Testis (tissue), 3 donors: ENCODE data around the gene SLC6A12. TPM values are rescaled to one million over a fixed set of nuclear protein-coding genes. Genes with fewer than 3 reads are reported as not detected.

Experiments used
- DNase-seq: peaks from one replicate; pipeline ENCODE4 v3.0.0-alpha.2; 2019
- H3K27ac ChIP-seq, 2 donors: fragments of 200-600 bp; sonication (generic); one replicate each; pipeline ENCODE4 v1.5.1; 2019
- H3K27me3 ChIP-seq: fragments of 200-600 bp; sonication (generic); one replicate; pipeline ENCODE4 v1.5.1; 2019
- H3K36me3 ChIP-seq: fragments of 200-600 bp; sonication (generic); one replicate; pipeline ENCODE4 v1.5.1; 2017; ENCODE audit warnings: low read depth; ENCODE audit errors: missing control alignments
- H3K4me1 ChIP-seq: fragments of 200-600 bp; sonication (generic); one replicate; pipeline ENCODE4 v1.5.1; 2019
- H3K4me3 ChIP-seq, 2 donors: fragments of 200-600 bp; sonication (generic); one replicate each; pipeline ENCODE4 v1.5.1; 2017 to 2019
- H3K9me3 ChIP-seq: fragments of 200-600 bp; sonication (generic); one replicate; pipeline ENCODE4 v1.5.1; 2017
- CTCF ChIP-seq, 3 experiments: fragments of 450-650 bp in 2 of 3; fragments of 200-600 bp in 1 of 3; sonication (generic) in 1 of 3; IDR thresholded peaks; one replicate each; pipeline ENCODE4 v1.5.1; 2016 to 2019; ENCODE audit warnings: antibody characterized with exemption in 3 of 3, mild to moderate bottlenecking in 2 of 3, moderate library complexity in 1 of 3
- POLR2A ChIP-seq: fragments of 450-650 bp; IDR thresholded peaks from one replicate; pipeline ENCODE4 v1.6.1; 2017; ENCODE audit warnings: antibody characterized with exemption, mild to moderate bottlenecking, moderate library complexity
- WGBS, 2 donors: methylation state at CpG; one replicate each; pipeline ENCODE4 v1.1.5; 2018; 5-methylcytosine and 5-hydroxymethylcytosine counted together
- intact Hi-C: fragments of 100-400 bp; cut with DNase I; formaldehyde crosslinking; loops from one replicate; pipeline ENCODE4 v1.15.1; 2023; ENCODE audit warnings: low total_unique reads
- polyA plus RNA-seq: library from polyadenylated mRNA; stranded (reverse); fragments of 350-450 nt; fragmentation: Illumina TruSeq; extraction: RNeasy Lipid Tissue Mini Kit (QIAGEN cat#74804); gene quantifications from one replicate; pipeline ENCODE4 v1.2.3, GENCODE V29; 2014; ENCODE audit warnings: low read depth, low replicate concordance; ENCODE audit not compliant: insufficient read depth
- total RNA-seq, 2 donors: library from RNA; depleted of rRNA; stranded (reverse); fragments of >200 nt; gene quantifications; one replicate each; pipeline ENCODE4 v1.2.3, GENCODE V29; 2016

The SLC6A12 gene
- total and polyA plus RNA-seq, 3 donors from 2014 or later, result 3.8 to 12.5 (median 6.4) TPM

GRCh38 chr12:144650-145284 is 69.2 kb downstream of the SLC6A12 start:
- no peak overlapping the region for H3K27ac ChIP-seq
- H3K36me3 ChIP-seq, result no peaks in the 10 kb centered on the region
- H3K4me3 ChIP-seq, result no peak overlapping the region
- DNase-seq, result no peak
- intact Hi-C loops, result no loop called here
- no peaks in the 10 kb centered on the region for H3K9me3 ChIP-seq
- TF ChIP-seq CTCF (IDR thresholded peaks at IDR 0.05) (no peak), POLR2A (no peak)
- H3K27me3 ChIP-seq, result no peaks in the 10 kb centered on the region
- no peaks in the 10 kb centered on the region for H3K4me1 ChIP-seq
- 74 to 89% methylated on average over 5 of the region's 5 CpGs for WGBS, 2 donors

- H3K9me3 ChIP-seq, result no peaks in the 10 kb centered on the region
- no peaks in the 10 kb centered on the region for H3K27me3 ChIP-seq
- H3K36me3 ChIP-seq, result no peaks in the 10 kb centered on the region
- no peaks in the 10 kb centered on the region for H3K4me1 ChIP-seq
- no peak for DNase-seq
- H3K4me3 ChIP-seq, result no peak overlapping the region
- intact Hi-C loops, result no loop called here
- TF ChIP-seq POLR2A, result no peak
- WGBS, 2 donors, result 81 to 85% methylated on average over 19 of the region's 19 CpGs
- no peak overlapping the region for H3K27ac ChIP-seq
Measured at GRCh38 chr12:143964-144649, 69.8 kb downstream of the SLC6A12 start.

- TF ChIP-seq CTCF (IDR thresholded peaks at IDR 0.05) (no peak), POLR2A (no peak)
- Histone ChIP-seq H3K27ac (no peak overlapping the region), H3K27me3 (no peaks in the 10 kb centered on the region), H3K36me3 (no peaks in the 10 kb centered on the region), H3K4me1 (peaks cover 3% of the 10 kb centered on the region), H3K4me3 (no peak overlapping the region), H3K9me3 (no peaks in the 10 kb centered on the region)
- no peak for DNase-seq
- intact Hi-C loops, result no loop called here
- 51 to 63% methylated on average over 5 of the region's 5 CpGs for WGBS, 2 donors
Measured at GRCh38 chr12:140162-140561, 73.8 kb downstream of the SLC6A12 start.

Other genes starting within 250 kb of the SLC6A12 start
- gene IQSEC3, start 147.4 kb downstream of the SLC6A12 start, total RNA-seq, result 10 to 100 TPM in 1 of 2 donors, 1 to 10 TPM in 1; 3.9 to 12.2 TPM
- gene IQSEC3, start 147.4 kb downstream of the SLC6A12 start, polyA plus RNA-seq, result 4.5 TPM
- 10 to 100 TPM in 1 of 2 donors, 1 to 10 TPM in 1; 3.5 to 12.5 TPM for gene SLC6A13, start 48.7 kb upstream of the SLC6A12 start, total RNA-seq
- gene SLC6A13, start 48.7 kb upstream of the SLC6A12 start, polyA plus RNA-seq, result 4.7 TPM
- 100 to 1,000 TPM; 113 to 127 TPM for gene KDM5A, start 175.2 kb upstream of the SLC6A12 start, total RNA-seq
- 41.7 TPM for gene KDM5A, start 175.2 kb upstream of the SLC6A12 start, polyA plus RNA-seq
- gene CCDC77, start 187.5 kb upstream of the SLC6A12 start, total RNA-seq, result 10 to 100 TPM; 21.3 to 37.0 TPM
- gene CCDC77, start 187.5 kb upstream of the SLC6A12 start, polyA plus RNA-seq, result 19.5 TPM
- gene B4GALNT3, start 245.8 kb upstream of the SLC6A12 start, total RNA-seq, result 10 to 100 TPM; 16.7 to 24.3 TPM
- gene B4GALNT3, start 245.8 kb upstream of the SLC6A12 start, polyA plus RNA-seq, result 34.6 TPM